ENCODE measurements around the gene MAGI2. TPM values are rescaled to one million over a fixed set of nuclear protein-coding genes. Genes with fewer than 3 reads are reported as not detected.
"Not testable (repeated sequence)": the region's sequence is repeated elsewhere in the genome, so short reads cannot be mapped to it uniquely, and the experiment has no call there.

MAGI2 gene
- total RNA-seq, 2 donors from 2014 or later = 17.9 to 21.0 TPM

DNA sequence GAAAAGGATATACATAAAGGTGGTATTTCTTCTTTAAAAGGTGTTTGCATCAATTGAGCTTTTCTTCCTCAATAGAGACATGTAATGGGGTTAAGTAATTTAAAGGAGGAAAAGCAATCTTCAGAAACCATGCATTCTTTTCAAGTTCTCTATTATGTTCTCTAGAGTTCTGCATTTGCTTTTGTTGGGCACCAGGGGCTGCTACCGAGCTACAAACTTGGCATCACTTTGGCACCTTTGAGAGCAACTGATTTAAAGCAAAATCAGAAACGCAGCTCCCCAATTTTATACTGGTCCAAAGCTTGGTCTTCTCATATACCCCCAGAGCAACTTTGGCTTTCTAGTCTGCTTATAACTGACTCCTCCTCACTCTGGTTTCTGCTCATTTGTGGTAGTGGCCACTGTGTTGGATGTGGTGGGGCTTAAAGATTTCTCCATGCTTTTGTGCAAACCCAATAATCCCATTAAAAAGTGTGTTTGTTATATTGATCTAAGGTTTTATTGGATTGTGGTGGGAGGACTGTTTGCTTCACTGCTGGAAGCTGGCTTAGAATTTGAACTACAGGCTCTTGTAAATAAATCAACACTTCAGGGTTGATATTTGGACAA lies 942.8 kb downstream of the MAGI2 start:
- no peak for DNase-seq (ENCODE audit: low spot score)
- intact Hi-C loops (cut with DNase I) = no loop called here

GRCh38 chr7:78503301-78503700 lies 950.2 kb downstream of the MAGI2 start:
- DNase-seq (ENCODE audit: low spot score); intact Hi-C loops (cut with DNase I): not testable (repeated sequence)

DNA sequence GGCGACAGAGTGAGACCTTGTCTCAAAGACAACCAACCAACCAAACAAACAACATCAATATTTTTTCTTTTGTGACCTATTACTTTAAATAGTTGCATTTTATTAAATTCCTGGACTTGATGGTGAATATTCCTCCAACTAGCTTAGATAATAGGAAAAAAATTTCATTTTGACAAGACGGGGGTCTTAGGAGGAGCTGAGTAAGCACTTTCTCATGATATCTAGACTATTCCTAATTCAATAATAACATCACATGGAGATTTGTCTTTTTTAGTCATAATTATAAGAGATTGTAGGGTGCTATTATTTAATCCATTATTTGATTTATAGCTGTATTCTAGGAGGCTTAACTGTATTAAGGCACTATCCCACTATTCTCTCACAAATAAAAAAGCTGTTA lies 952.4 kb downstream of the MAGI2 start:
- no peak for DNase-seq (ENCODE audit: low spot score)
- intact Hi-C loops (cut with DNase I) = no loop called here

DNA sequence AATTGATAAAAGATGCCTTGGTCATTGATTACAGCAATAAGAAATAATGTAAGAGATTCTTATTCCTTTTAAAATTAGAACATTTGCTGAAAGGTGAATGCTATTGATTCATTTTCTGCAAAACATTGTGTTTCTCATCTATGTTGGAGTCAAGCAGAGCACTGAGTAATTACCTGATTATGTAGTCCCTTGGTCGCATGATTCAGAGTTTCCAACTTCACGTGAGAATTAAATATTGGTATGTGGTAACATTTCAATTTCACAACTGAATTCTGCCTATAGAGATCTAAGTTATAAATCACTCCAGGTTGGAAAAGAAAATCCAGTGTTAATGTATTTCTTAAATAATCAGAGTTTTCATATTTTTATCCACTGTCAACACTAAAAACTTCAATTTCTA lies 953.5 kb downstream of the MAGI2 start:
- DNase-seq (ENCODE audit: low spot score) = no peak
- intact Hi-C loops (cut with DNase I) = no loop called here

DNA sequence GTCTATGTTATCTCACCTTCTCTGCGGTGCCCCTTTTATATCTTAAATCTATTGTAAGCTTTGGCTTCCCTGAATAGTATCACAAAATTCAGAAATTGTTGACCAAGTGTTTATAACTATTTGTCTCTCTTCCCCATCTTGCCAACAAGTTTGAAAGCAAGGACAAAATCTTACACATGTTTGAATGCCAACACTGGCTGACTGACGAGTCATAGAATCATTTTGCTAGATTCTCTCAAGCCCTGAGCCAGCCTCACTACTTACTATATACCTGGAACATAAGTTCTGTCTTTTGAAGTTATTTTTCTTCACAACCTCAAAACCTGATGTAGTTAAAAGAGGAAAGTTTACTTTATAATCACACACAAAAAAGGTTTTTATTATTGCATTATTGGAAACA lies 954.2 kb downstream of the MAGI2 start:
- intact Hi-C loops (cut with DNase I) = no loop called here

DNA sequence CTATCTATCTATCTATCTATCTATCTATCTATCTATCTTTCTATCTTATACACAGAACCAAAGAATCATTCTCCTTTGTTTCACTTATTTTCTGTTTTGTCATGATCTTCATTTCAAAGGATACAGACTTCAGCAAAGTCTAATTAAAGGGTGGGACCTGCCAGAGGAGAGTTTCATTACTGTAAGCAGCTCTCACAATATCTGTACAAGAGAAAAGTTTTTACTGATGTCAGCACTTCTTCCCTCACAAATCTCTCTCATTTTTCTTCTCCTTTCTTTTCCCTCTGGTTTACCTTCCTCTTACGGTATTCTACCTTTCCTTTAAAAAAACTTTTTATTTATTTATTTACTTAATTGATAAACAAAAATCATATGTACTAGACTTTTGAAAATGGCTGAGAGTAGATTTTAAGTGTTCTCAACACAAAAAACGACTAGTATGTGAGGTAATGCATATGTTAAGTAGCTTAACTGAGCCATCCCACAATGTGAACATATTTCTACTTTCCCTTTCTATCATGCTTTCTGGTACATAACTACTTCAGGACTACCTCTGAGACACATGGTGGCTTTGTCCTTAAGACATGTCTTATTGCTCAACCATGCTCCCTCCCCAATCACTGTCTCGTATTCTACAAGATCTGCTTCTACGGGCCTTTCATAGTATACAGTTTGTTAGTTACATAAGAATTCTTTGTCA lies 955.6 kb downstream of the MAGI2 start:
- DNase-seq (ENCODE audit: low spot score) = no peak
- intact Hi-C loops (cut with DNase I) = no loop called here

More for the DNA sequence above, 954.2 kb downstream of the MAGI2 start:
- DNase-seq (ENCODE audit: low spot score) = no peak

DNA sequence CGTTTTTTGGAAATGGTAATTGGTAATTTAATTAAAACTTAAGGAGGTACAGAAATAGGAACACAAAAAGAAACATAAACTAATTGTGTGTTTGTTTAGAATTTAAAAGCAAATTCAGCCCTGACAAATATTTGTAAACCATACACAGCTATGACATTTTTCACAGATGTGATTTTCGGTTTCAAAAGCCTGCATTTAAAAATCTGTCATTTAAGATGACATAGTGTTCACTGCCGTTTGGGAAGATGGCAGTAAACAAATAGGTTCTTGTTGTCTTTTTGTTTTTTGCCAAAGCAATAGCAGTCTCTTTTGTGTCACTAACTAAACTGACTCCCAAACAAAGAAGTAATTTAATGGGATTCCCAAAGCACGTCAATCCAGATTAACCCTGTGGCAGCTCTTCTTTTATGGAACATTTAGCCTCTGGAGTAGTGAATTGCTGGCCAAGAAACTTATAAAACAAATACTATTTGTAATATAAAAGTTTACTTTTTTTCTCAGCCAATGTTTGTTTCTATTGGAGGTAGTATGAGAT lies 957.3 kb downstream of the MAGI2 start:
- DNase-seq (ENCODE audit: low spot score) = no peak

DNA sequence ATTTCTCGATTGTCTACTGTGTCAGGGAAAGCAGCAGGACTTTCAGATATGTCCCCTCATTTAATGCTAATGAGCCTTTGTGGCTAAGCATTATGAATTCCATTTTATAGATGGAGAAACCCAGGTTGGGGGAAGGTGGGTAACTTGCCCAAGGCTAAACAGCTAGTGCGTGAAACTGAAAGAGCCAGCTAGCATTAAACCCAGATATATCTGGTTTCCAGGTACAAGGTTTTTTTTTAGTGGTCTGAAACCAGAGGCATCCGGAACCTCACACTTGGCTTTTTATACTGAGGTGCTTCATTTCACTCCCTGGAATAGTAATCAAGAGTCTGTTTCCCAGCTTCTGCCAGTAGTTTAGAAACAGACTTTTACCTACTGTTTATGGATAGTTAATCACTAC lies 960.1 kb downstream of the MAGI2 start:
- intact Hi-C loops (cut with DNase I) = no loop called here
- DNase-seq (ENCODE audit: low spot score) = no peak

More for the DNA sequence above, 957.3 kb downstream of the MAGI2 start:
- intact Hi-C loops (cut with DNase I) = no loop called here

DNA sequence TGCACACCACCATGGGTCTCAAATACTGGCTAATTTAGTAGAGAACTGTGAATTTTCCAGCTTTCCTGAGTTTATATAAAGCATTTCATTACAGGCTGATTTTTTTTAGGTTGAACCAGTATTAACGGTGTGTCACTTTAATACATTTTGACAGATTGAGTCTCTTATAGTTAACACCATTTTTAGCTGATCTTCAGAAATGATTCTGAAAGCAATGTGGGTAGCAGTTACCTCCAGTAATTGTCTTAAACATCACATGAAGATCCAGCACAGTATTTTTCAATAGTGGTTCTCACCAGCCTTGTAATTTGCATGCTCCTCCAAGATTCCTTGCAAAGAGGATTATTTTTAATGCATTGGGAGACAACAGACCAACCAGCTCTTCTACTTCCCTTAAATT lies 961.3 kb downstream of the MAGI2 start:
- intact Hi-C loops (cut with DNase I) = no loop called here
- DNase-seq (ENCODE audit: low spot score) = no peak

- intact Hi-C loops (cut with DNase I) = no loop called here
- DNase-seq (ENCODE audit: low spot score) = no peak
Measured at GRCh38 chr7:78490524-78490923, 962.9 kb downstream of the MAGI2 start.

DNA sequence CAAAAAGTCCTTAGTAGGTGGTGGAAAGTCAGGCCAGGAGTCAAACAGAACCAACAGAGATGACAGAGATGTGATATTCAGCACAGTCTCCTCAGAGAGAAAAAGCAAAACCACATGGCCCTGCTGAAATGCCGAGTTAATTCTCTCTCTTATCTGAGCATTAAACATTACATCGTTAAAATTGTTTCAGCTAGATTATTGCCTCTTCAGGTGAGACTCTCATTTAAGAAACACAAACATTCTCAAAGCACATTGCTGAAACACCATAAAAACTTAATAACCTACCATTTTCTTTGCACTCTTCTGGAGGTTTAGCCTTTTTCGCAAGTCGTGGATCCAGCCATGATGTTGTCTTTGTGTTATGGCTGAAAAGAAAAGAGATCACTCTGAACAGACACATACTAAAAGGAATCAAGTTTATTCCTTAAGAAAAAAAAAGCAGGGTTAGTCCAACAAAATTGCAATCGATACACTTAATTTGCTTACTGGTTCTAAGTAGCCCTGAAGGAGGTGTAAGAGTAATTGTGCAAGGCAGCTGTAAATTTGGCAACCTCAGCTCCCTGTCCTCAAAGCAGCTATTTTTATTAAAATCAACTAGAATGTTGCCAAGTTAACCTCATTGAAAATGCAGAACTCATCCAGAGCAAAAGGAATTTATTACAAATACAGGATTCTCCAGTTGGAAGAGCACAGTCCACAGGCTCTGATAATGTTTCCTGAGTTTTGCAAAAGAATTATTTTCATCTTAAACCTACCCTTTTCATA lies 963.8 kb downstream of the MAGI2 start:
- no peak for DNase-seq (ENCODE audit: low spot score)
- intact Hi-C loops (cut with DNase I) = no loop called here

- DNase-seq (ENCODE audit: low spot score) = no peak
- intact Hi-C loops (cut with DNase I) = no loop called here
Measured at GRCh38 chr7:78487464-78487863, 966.0 kb downstream of the MAGI2 start.

DNA sequence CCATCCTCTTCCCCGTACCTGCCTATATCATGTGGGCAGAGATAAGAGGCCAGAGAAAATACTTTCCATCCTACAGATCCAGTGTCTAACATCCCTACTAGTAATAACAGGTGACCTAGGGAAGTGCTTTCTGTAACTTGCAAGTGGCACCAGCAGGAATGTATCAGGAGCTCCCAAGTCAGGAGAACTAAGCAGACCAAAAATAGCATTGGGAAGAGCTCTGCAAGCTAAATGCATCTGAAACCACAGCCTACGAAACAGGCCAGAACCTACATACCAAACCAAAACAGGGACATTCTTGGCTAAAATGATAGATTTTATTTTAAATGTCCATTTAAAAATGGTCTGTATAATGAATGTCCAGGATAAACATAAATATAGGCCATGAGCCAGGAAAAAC lies 974.1 kb downstream of the MAGI2 start:
- DNase-seq (ENCODE audit: low spot score) = no peak
- intact Hi-C loops (cut with DNase I) = no loop called here

DNA sequence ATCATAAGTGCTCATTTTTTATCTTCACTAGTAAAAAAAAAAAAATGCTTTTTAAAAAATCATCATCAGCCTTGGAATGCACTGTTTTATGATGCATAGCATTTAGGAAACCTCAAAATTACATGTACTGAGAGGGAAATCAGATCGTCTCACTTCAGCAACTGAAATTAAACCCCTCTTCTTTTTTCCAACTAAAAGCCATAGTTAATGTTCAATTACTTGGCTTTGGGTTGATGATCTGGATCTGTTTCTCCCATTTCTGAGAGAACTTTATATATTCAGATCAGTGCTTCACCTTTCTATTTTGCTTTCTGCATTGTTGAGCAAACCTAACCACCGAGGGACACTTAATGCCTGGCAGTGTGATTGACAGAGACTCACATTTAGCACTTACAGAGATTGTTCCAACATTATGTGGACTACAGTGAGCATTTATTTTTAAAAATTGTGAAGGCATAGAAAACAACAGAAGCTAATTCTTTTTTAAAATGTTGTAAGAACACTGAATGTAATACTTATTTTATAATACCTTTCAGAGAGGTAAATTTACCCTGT lies 976.5 kb downstream of the MAGI2 start:
- intact Hi-C loops (cut with DNase I) = no loop called here
- DNase-seq (ENCODE audit: low spot score) = no peak

DNA sequence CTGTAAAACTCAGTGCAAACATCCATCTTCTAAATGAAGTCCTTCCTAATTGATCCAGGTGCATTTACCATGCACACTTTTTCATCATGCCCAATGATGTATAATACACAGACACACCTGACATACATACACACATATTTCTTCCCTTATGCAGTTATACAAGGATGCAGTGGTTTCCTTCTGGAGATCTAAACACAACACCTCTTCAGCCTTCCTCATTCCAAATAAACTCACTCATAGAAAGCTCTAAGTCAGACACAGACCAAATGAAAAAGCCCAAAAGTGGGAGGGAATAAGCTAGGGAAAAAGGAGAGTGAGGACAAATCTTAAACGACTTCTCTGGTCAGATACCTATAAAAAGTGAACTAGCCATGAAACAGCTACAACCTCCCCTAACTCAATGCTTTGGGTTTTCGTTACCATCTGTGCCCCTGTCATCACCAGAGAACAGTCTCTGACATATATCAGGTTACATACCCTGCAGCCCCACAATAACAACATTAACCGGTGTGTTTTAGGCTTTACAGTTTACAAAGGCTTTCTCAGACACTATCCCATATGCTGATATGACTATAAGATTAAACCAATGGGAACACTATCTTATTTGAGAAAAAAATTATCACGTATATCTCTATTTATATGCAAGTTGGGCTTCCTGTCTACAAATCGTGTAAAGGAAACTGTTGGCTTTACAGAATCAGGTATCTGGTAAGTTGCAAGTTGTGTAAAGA lies 979.7 kb downstream of the MAGI2 start:
- no peak for DNase-seq (ENCODE audit: low spot score)
- intact Hi-C loops (cut with DNase I) = no loop called here

DNA sequence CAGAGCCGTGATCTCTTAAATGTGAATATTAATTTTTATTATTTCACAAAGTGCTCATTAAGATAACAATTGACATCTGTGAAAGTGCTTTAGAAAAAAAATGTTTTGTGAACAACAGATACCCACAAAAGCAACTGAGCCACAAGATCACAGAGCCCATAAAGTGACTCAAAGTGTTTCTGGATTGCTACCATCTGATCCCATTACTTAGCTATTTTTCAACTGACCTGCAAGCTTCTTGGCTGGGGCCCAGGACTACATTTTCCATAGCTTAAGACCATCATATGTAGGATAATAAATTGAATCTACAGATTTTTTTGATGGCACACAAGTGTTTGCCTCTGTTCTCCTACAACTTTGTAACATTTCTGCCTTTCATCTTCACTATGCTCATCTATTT lies 980.4 kb downstream of the MAGI2 start:
- intact Hi-C loops (cut with DNase I) = no loop called here
- no peak for DNase-seq (ENCODE audit: low spot score)

DNA sequence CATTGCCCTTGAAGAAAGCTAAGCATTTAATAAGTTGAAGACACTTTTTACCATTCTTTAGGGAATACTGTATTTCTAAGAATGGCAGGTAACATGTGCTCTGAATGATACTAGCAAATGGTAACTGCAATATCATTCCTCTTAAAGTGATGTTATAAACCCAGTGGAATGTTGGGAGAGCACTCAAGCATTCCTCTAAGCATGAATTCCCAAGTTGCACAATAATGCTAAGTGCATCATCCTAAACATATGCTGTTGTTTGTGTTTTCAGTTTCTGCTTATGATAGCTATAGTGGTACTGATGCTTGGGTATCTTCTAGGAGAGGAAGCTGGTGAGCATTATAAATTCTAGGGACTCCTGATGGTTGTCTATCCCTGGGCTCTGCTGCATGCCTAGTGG lies 980.9 kb downstream of the MAGI2 start:
- intact Hi-C loops (cut with DNase I) = no loop called here
- no peak for DNase-seq (ENCODE audit: low spot score)

DNA sequence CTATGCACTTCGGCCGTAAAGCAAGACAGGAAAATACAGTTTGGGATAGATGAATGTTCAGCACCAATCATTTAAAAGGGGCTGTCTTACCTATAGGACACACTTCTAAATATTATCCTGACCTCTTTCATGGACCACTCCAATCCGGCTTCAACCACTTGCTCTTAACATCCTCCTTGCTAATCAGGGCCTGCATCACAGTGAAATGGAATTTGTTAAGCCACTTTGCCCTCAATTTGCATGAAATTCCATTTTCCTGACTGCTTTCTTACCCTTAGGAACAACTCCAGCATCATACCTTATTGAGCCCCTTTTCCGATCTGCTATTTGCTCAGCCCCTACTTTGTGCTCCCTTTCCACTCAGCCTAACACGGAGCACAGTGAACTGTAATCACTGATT lies 987.6 kb downstream of the MAGI2 start:
- no peak for DNase-seq (ENCODE audit: low spot score)
- intact Hi-C loops (cut with DNase I) = no loop called here

DNA sequence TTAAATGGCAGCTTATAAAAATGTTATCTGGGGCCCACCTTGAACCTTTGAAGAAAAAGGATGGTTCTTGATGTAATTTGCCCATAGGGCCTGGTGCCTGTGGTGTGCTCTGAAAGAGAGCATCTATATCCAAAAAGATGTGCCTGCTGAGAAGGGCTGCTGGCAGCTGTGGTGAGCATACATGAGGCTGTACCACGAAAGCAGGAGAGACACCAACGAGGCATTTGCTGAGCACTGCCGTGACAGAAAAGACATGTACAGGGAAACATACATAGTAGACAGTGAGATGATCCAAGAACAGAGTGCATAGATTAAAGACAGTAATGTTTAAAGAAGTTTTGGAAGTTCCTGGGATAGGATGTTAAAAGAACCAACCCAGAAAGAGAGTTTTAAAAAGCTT lies 990.4 kb downstream of the MAGI2 start:
- intact Hi-C loops (cut with DNase I) = no loop called here
- no peak for DNase-seq (ENCODE audit: low spot score)

All from posterior vena cava (tissue), 2 donors.